T-cell (primary cell): ENCODE results near the gene ONECUT1. TPM values are rescaled to one million over a fixed set of nuclear protein-coding genes. Genes with fewer than 3 reads are reported as not detected.

Experiments
- ATAC-seq, 4 experiments: fragments of 200-7000 bp in 3 of 4; fragments of 150-1000 bp in 1 of 4; cut with Tn5 transposase; replicated peaks in 1 of 4; 1 replicate in 3 of 4; 2 replicates in 1 of 4; pipeline ENCODE4 v1.10.0; 2021; ENCODE audit warnings: moderate library complexity in 3 of 4, mild to moderate bottlenecking in 2 of 4, moderate number of reproducible peaks in 1 of 4
- CTCF ChIA-PET, 2 donors: fragments of 300-600 bp; sonication (Branson Sonifier 250); formaldehyde crosslinking; loops; one replicate each; lab custom pipeline; 2022; ENCODE audit warnings: antibody characterized with exemption in 2 of 2; lab: Charles Lee
- POLR2A ChIA-PET, 2 donors: fragments of 300-600 bp; sonication (Branson Sonifier 250); formaldehyde crosslinking; loops; one replicate each; lab custom pipeline; 2022; ENCODE audit warnings: antibody characterized with exemption in 2 of 2; lab: Charles Lee
- DNase-seq, 35 experiments: peaks; one replicate each; pipeline versions ENCODE4 v3.0.0 to v3.0.0-alpha.2; 2013 to 2023
- H3K27ac ChIP-seq: one replicate; pipeline ENCODE4 v1.5.1; 2013; ENCODE audit warnings: low read length
- H3K27me3 ChIP-seq, 2 experiments: replicated peaks in 1 of 2; 1 replicate in 1 of 2; 2 replicates in 1 of 2; pipeline versions ENCODE4 v1.6.1 to v1.7.0; 2013; ENCODE audit warnings: low read length in 1 of 2, mixed read lengths in 1 of 2; ENCODE audit not compliant: control insufficient read depth in 2 of 2, insufficient read depth in 2 of 2; ENCODE audit errors: extremely low read depth in 1 of 2
- H3K36me3 ChIP-seq, 2 donors: 1 replicate in 1 of 2; 2 replicates in 1 of 2; pipeline versions ENCODE4 v1.6.1 to v1.7.0; 2013; ENCODE audit warnings: low read length in 1 of 2; ENCODE audit not compliant: control insufficient read depth in 2 of 2, insufficient read depth in 1 of 2; ENCODE audit errors: extremely low read depth in 1 of 2
- H3K4me1 ChIP-seq, 2 experiments: 1 replicate in 1 of 2; 2 replicates in 1 of 2; pipeline versions ENCODE4 v1.6.1 to v1.7.0; 2013; ENCODE audit warnings: low read length in 2 of 2, mixed read lengths in 1 of 2; ENCODE audit not compliant: insufficient read depth in 2 of 2, control insufficient read depth in 1 of 2; ENCODE audit errors: extremely low read depth in 1 of 2
- H3K4me3 ChIP-seq, 2 donors: 1 replicate in 1 of 2; 2 replicates in 1 of 2; pipeline versions ENCODE4 v1.5.1 to v1.7.0; 2013; ENCODE audit warnings: mild to moderate bottlenecking in 2 of 2, low read length in 1 of 2, moderate library complexity in 1 of 2; ENCODE audit not compliant: control insufficient read depth in 1 of 2; ENCODE audit errors: extremely low read depth in 1 of 2
- H3K9me3 ChIP-seq: 2 replicates; pipeline ENCODE4 v1.7.0; 2013
- H3K27ac Mint-ChIP-seq, 2 donors: one replicate each; pipeline ENCODE4 v1.8.0; 2020 to 2021; ENCODE audit warnings: mild to moderate bottlenecking in 2 of 2, mixed read lengths in 2 of 2
- H3K27me3 Mint-ChIP-seq, 2 donors: one replicate each; pipeline ENCODE4 v1.8.0; 2021 to 2022; ENCODE audit warnings: mixed read lengths in 2 of 2
- H3K36me3 Mint-ChIP-seq: one replicate; pipeline ENCODE4 v1.8.0; 2021; ENCODE audit warnings: mixed read lengths
- H3K4me1 Mint-ChIP-seq, 3 donors: one replicate each; pipeline ENCODE4 v1.8.0; 2020 to 2022; ENCODE audit warnings: mixed read lengths in 3 of 3, mild to moderate bottlenecking in 1 of 3
- H3K4me3 Mint-ChIP-seq, 3 donors: one replicate each; pipeline ENCODE4 v1.8.0; 2020 to 2022; ENCODE audit warnings: mild to moderate bottlenecking in 3 of 3, mixed read lengths in 3 of 3, moderate library complexity in 3 of 3
- H3K9me3 Mint-ChIP-seq, 3 donors: one replicate each; pipeline ENCODE4 v1.8.0; 2020 to 2022; ENCODE audit warnings: mixed read lengths in 3 of 3
- WGBS: methylation state at CpG from one replicate; pipeline ENCODE4 v1.1.5; 2013; ENCODE audit warnings: missing lambda C conversion rate; ENCODE audit not compliant: insufficient coverage; 5-methylcytosine and 5-hydroxymethylcytosine counted together
- total RNA-seq, 35 experiments: library from RNA in 6 of 35; stranded (reverse) in 6 of 35; fragments of 120-200 nt in 1 of 35; gene quantifications; one replicate each; pipeline versions ENCODE4 v1.2.1 to v1.2.4 and lab custom pipeline; 2013 to 2026

ONECUT1 gene
- total RNA-seq, 5 donors from 2014 or later (not counting 1 experiment from before 2014, with no cell fraction given), result 0.13 TPM; not detected in 4

- peak in 1 of 35 experiments; percentile 5 for DNase-seq
- POLR2A ChIA-PET, result interaction anchor here (0.5 to 0.6 kb wide), 2 partner anchors 64 to 468 kb away, joined by 3 to 7 read pairs; no protein-coding TSS in a partner anchor
- no peak overlapping the region for H3K4me3 ChIP-seq
- no peak overlapping the region for H3K27ac ChIP-seq
- H3K9me3 ChIP-seq, result no peaks in the 10 kb centered on the region
- no peak for ATAC-seq
- H3K4me1 ChIP-seq, result no peaks in the 10 kb centered on the region
- 86% methylated on average over 6 of the region's 10 CpGs for WGBS
- no peaks in the 10 kb centered on the region for H3K36me3 ChIP-seq
- no peaks in the 10 kb centered on the region for H3K9me3 Mint-ChIP-seq
- no peaks in the 10 kb centered on the region for H3K36me3 Mint-ChIP-seq
- H3K4me3 Mint-ChIP-seq, result peak overlapping the region in 1 of 3 donors; percentile 66
- H3K4me1 Mint-ChIP-seq, result no peaks in the 10 kb centered on the region
- CTCF ChIA-PET, result interaction anchor here in 1 of 2 donors (0.5 to 0.8 kb wide), 2 partner anchors 51 to 353 kb away, joined by 3 to 5 read pairs; no protein-coding TSS in a partner anchor
- no peak overlapping the region for H3K27ac Mint-ChIP-seq
- no peaks in the 10 kb centered on the region for H3K27me3 Mint-ChIP-seq
- H3K27me3 ChIP-seq, result no peaks in the 10 kb centered on the region
Observed at GRCh38 chr15:52709187-52709981, 80.8 kb downstream of the ONECUT1 start.

Other genes starting within 250 kb of the ONECUT1 start
- 100 to 1,000 TPM in 2 of 5 donors, 10 to 100 TPM in 3; 84.1 to 106 (median 95.9) TPM for gene ARPP19, start 221.3 kb downstream of the ONECUT1 start, total RNA-seq
- 100 to 1,000 TPM in 2 of 5 donors, 10 to 100 TPM in 3; 88.2 to 121 (median 96.1) TPM for gene ATOSA, start 110.9 kb downstream of the ONECUT1 start, total RNA-seq